Kidney (tissue), 14 donors: Measurements from ENCODE around the gene DEPDC5. TPM values are rescaled to one million over a fixed set of nuclear protein-coding genes. Genes with fewer than 3 reads are reported as not detected.

Source experiments
- DNase-seq, 5 donors: peaks; one replicate each; pipeline ENCODE4 v3.0.0-alpha.2; 2013 to 2020
- FAIRE-seq: peaks from 2 replicates; lab custom pipeline; 2012; peaks lifted over from hg19 to GRCh38; lab: Jason Lieb, UNC
- H3K27ac ChIP-seq, 2 donors: one replicate each; pipeline ENCODE4 v1.7.0; 2013; ENCODE audit warnings: low read depth in 2 of 2, low read length in 2 of 2, inconsistent platforms in 1 of 2
- H3K27me3 ChIP-seq: one replicate; pipeline ENCODE4 v1.7.1; 2013; ENCODE audit warnings: low read length, inconsistent platforms; ENCODE audit not compliant: control insufficient read depth, insufficient read depth
- H3K36me3 ChIP-seq, 3 donors: one replicate each; pipeline versions ENCODE4 v1.7.0 to v1.7.1; 2013; ENCODE audit warnings: low read length in 3 of 3, control low read depth in 1 of 3, inconsistent platforms in 1 of 3; ENCODE audit not compliant: insufficient read depth in 3 of 3, control insufficient read depth in 2 of 3
- H3K4me1 ChIP-seq, 3 donors: one replicate each; pipeline versions ENCODE4 v1.7.0 to v1.7.1; 2013; ENCODE audit warnings: low read length in 3 of 3, inconsistent platforms in 1 of 3, low read depth in 1 of 3; ENCODE audit not compliant: control insufficient read depth in 2 of 3, insufficient read depth in 2 of 3
- H3K4me3 ChIP-seq, 3 donors: one replicate each; pipeline versions ENCODE4 v1.7.0 to v1.8.1; 2013; ENCODE audit warnings: low read length in 3 of 3, control low read depth in 1 of 3, inconsistent platforms in 1 of 3
- H3K9ac ChIP-seq, 3 donors: one replicate each; pipeline versions ENCODE4 v1.7.0 to v1.7.1; 2013; ENCODE audit warnings: low read length in 3 of 3, control low read depth in 1 of 3, inconsistent platforms in 1 of 3
- H3K9me3 ChIP-seq, 3 donors: one replicate each; pipeline versions ENCODE4 v1.7.0 to v1.7.1; 2013; ENCODE audit warnings: low read length in 3 of 3, control low read depth in 1 of 3, inconsistent platforms in 1 of 3; ENCODE audit not compliant: control insufficient read depth in 2 of 3, insufficient read depth in 1 of 3
- intact Hi-C: fragments of 100-400 bp; cut with DNase I; formaldehyde crosslinking; loops from one replicate; pipeline ENCODE4 v1.11.1; 2022
- polyA plus RNA-seq: library from polyadenylated mRNA; stranded (reverse); fragments of 350-450 nt; fragmentation: Illumina TruSeq; extraction: RNeasy Lipid Tissue Mini Kit (QIAGEN cat#74804); gene quantifications from one replicate; pipeline ENCODE4 v1.2.3, GENCODE V29; 2014; ENCODE audit warnings: low read depth, low replicate concordance; ENCODE audit not compliant: insufficient read depth
- total RNA-seq: library from RNA; stranded (reverse); fragmentation: NEBNext Ultra II Directional; extraction: Animal tissue kit (Norgen Biotek cat#: 25700); gene quantifications from one replicate; pipeline ENCODE4 v1.2.1, GENCODE V29; 2021
- TF ChIP-seq, protein P1 (sequence below): IDR thresholded peaks from 3 replicates; pipeline ENCODE4 v1.5.1; 2012; ENCODE audit warnings: mild to moderate bottlenecking, moderate library complexity, borderline replicate concordance; ENCODE audit not compliant: insufficient read depth; ENCODE audit errors: extremely low read depth
- donor health status: control.
- donor health status: control.
- donor health status: control.
- donor health status: control.
- donor health status: control.
- donor health status: DM: yes; HTN: yes; CAD: no.
- donor health status: Normal renal cell carcinoma (clear cell type).

The DEPDC5 gene
- total and polyA plus RNA-seq, 2 donors from 2014 or later: 12.1 to 27.3 TPM

DNA sequence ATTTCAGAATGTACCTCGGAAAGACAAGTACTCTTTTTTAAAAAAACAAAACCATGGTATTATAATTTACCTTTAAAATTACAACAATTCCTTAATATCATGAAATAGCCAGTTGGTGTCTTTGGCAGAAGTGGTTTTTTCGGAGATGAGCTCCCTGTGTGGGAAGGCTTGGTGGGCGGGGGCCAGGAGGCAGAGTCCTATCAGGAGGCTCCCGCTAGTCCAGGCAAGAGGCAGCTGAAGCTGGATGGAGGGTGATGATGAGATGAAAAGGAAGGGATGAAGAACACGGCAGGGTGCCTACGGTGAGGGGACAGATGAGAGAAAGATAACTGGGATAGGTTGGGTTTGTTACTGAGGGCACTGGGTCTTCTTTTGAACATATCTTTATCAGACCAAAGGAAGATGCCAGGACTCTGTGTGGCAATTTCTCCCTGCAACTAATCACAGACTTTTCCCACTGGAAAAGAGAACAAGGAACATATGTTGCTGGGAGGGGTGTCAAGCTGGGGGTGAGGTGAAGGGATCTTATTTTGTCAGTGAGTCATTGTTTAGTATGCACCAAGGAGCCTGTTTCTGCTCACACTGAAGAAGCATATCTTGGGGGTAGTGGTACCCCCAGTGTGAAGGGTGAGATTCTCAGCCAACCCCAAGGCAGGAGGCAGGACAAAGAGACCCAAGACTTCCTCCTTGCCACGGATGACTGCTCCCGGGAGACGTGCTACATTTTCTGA lies 99.0 kb downstream of the DEPDC5 start:
- Histone ChIP-seq H3K4me1 (peaks cover 0 to 2% (median 0%) of the 10 kb centered on the region in 3 donors), H3K36me3 (peaks cover 0 to 27% (median 18%) of the 10 kb centered on the region in 3 donors), H3K4me3 (no peak overlapping the region), H3K27ac (no peak overlapping the region), H3K9me3 (no peaks in the 10 kb centered on the region), H3K27me3 (no peaks in the 10 kb centered on the region), H3K9ac (no peak overlapping the region)
- TF ChIP-seq, protein P1, sequence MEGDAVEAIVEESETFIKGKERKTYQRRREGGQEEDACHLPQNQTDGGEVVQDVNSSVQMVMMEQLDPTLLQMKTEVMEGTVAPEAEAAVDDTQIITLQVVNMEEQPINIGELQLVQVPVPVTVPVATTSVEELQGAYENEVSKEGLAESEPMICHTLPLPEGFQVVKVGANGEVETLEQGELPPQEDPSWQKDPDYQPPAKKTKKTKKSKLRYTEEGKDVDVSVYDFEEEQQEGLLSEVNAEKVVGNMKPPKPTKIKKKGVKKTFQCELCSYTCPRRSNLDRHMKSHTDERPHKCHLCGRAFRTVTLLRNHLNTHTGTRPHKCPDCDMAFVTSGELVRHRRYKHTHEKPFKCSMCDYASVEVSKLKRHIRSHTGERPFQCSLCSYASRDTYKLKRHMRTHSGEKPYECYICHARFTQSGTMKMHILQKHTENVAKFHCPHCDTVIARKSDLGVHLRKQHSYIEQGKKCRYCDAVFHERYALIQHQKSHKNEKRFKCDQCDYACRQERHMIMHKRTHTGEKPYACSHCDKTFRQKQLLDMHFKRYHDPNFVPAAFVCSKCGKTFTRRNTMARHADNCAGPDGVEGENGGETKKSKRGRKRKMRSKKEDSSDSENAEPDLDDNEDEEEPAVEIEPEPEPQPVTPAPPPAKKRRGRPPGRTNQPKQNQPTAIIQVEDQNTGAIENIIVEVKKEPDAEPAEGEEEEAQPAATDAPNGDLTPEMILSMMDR: no peak
- intact Hi-C loops: no loop called here
- FAIRE-seq: no peak
- no peak for DNase-seq

- TF ChIP-seq, protein P1: no peak
- intact Hi-C loops: no loop called here
- Histone ChIP-seq H3K36me3 (peaks cover 0 to 18% (median 13%) of the 10 kb centered on the region in 3 donors), H3K9me3 (no peaks in the 10 kb centered on the region), H3K4me1 (peaks cover 0 to 2% (median 0%) of the 10 kb centered on the region in 3 donors), H3K27me3 (no peaks in the 10 kb centered on the region), H3K4me3 (no peak overlapping the region), H3K27ac (no peak overlapping the region), H3K9ac (no peak overlapping the region)
- DNase-seq: no peak
- no peak for FAIRE-seq
These were observed 100.1 kb downstream of the DEPDC5 start for GRCh38 chr22:31853736-31854495.

DNA sequence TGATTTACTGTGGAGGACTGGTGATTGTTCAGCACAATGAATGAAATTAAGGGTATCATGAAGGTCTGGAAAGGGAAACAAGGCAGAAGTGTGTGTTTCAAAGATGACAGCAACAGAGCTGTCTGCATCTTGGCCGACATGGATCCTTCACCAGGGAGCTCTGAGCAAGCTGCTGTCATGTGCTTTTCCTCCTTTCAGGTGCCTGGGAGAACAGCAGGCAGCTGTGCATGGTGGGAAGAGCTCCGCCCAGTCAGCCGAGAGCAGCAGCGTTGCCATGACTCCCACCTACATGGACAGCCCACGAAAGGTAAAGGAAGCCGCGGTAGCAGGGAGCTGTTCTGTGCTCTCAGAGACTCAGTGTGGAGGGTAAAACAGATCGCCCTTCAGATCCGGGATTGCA lies 103.4 kb downstream of the DEPDC5 start:
- peaks cover 0 to 15% (median 9%) of the 10 kb centered on the region in 3 donors for H3K36me3 ChIP-seq

More for the DNA sequence above, 103.4 kb downstream of the DEPDC5 start:
- no peak overlapping the region for H3K9ac ChIP-seq
- H3K4me3 ChIP-seq: no peak overlapping the region
- H3K4me1 ChIP-seq: peaks cover 0 to 2% (median 0%) of the 10 kb centered on the region in 3 donors
- TF ChIP-seq, protein P1: no peak
- FAIRE-seq: no peak
- DNase-seq: peak in 4 of 5 donors; percentile 81 to 91 (median 88)
- no peaks in the 10 kb centered on the region for H3K9me3 ChIP-seq
- H3K27me3 ChIP-seq: no peaks in the 10 kb centered on the region
- no peak overlapping the region for H3K27ac ChIP-seq
- intact Hi-C loops: no loop called here
